HFF-Myc (cell line): ENCODE measurements around the gene RNF103.
"Not testable (repeated sequence)": the region's sequence is repeated elsewhere in the genome, so short reads cannot be mapped to it uniquely, and the experiment has no call there.

Source experiments
- DNase-seq: peaks from one replicate; pipeline ENCODE4 v3.0.0-alpha.2; 2011; ENCODE audit warnings: low read depth; ENCODE audit errors: extremely low read depth
- H3K4me3 ChIP-seq: replicated peaks from 2 replicates; pipeline ENCODE4 v1.5.1; 2011; ENCODE audit warnings: low read depth, mild to moderate bottlenecking, control low read depth, low read length
- CTCF ChIP-seq: IDR thresholded peaks from 2 replicates; pipeline ENCODE4 v1.5.1; 2012; ENCODE audit warnings: mild to moderate bottlenecking, low read depth, low read length, control low read depth; ENCODE audit errors: missing control alignments

RNF103 gene

GRCh38 chr2:86596118-86596517 is 27.5 kb downstream of the RNF103 start:
- no peak for DNase-seq
- H3K4me3 ChIP-seq, result no peak overlapping the region
- no peak for TF ChIP-seq CTCF

GRCh38 chr2:86593266-86593665 is 30.4 kb downstream of the RNF103 start:
- no peak for TF ChIP-seq CTCF
- DNase-seq, result no peak
- no peak overlapping the region for H3K4me3 ChIP-seq

GRCh38 chr2:86592547-86593230 is 31.0 kb downstream of the RNF103 start:
- DNase-seq, result no peak
- H3K4me3 ChIP-seq, result no peak overlapping the region
- no peak for TF ChIP-seq CTCF

- DNase-seq, H3K4me3 ChIP-seq: not testable (repeated sequence)
Observed at GRCh38 chr2:86589701-86590100, 34.0 kb downstream of the RNF103 start.

GRCh38 chr2:86584151-86584913 is 39.3 kb downstream of the RNF103 start:
- H3K4me3 ChIP-seq, result no peak overlapping the region
- DNase-seq, result no peak

GRCh38 chr2:86580560-86580959 is 43.1 kb downstream of the RNF103 start:
- no peak for TF ChIP-seq CTCF
- H3K4me3 ChIP-seq, result no peak overlapping the region
- DNase-seq, result no peak

More at GRCh38 chr2:86584151-86584913, 39.3 kb downstream of the RNF103 start:
- no peak for TF ChIP-seq CTCF

GRCh38 chr2:86577817-86578456 is 45.7 kb downstream of the RNF103 start:
- no peak overlapping the region for H3K4me3 ChIP-seq
- no peak for TF ChIP-seq CTCF
- no peak for DNase-seq
